HG02884 (cell line): ENCODE data around the gene PNMA8A.
"Not testable (repeated sequence)": the region's sequence is repeated elsewhere in the genome, so short reads cannot be mapped to it uniquely, and the experiment has no call there.

Experiments used
- ATAC-seq: cut with Tn5 transposase; IDR thresholded peaks from one replicate; pipeline ENCODE4 v1.9.1; 2021; ENCODE audit warnings: mild to moderate bottlenecking, moderate library complexity; ENCODE audit not compliant: unreplicated experiment

The PNMA8A gene, protein sequence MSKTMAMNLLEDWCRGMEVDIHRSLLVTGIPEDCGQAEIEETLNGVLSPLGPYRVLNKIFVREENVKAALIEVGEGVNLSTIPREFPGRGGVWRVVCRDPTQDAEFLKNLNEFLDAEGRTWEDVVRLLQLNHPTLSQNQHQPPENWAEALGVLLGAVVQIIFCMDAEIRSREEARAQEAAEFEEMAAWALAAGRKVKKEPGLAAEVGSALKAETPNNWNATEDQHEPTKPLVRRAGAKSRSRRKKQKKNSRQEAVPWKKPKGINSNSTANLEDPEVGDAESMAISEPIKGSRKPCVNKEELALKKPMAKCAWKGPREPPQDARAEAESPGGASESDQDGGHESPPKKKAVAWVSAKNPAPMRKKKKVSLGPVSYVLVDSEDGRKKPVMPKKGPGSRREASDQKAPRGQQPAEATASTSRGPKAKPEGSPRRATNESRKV

GRCh38 chr19:46471116-46471733, at the start of gene PNMA8A:
Gene PNMA8A (minus strand): TSS chr19:46471563. CDS start chr19:46471035, 528 bp downstream.
- no peak for ATAC-seq

DNA sequence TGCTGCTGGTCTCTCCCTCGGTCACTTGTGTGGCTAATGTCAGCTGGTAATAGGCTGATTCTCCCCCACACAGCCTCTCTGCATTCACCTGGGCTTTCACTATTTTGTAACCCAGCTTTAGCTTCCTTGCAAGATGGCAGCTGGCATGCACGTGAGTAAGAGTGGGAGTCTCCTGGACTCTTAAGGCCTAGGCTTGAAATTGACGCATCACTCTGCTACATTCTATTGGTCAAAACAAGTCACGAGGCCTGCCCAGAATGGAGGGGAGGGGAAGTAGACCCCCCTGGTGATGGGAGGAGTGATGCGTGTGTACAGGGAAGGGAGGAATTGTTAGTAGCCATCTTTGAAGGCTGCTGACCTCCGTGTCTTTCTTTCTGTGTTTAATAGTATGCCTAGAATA, 49.3 kb upstream of the PNMA8A start:
- no peak for ATAC-seq

DNA sequence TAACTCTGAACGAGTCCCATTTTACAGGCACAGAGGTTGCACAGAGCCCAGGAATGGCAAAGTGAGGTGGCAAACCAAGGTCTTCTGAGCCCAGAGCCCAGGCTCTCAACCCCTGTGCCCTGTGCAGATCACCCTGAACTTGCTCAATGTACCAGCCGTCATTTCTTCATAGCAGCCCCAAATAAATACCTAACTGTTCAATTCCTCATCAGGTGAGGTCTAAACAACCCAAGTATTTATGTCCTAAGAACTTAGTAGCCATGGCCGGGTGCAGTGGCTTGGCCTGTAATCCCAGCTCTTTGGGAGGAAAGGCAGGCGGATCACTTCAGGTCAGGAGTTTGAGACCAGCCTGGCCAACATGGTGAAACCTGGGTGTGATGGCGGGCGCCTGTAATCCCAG, 46.1 kb upstream of the PNMA8A start:
- ATAC-seq: no peak

DNA sequence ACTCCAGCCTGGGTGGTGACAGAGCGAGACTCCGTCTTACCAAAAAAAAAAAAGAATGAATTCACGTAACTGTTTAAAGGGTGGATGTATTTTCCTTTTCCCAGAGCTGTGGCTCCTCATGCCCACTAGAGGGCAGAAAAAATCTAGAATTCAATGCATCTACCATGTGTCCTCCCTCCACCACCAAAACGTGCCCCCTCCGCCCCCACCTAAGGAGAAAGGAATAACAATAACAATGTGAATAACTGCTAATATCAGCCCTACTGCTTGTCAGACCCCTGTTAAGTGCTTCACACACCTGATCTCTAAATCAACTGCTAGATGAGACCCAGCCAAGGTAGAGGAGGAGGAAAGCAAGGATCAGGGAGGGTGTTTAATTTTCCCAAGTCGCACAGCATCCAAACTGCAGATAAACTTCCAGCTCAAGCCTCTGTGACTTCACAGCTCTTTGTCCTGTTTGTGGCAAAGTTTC, 44.6 kb upstream of the PNMA8A start:
- ATAC-seq: no peak

DNA sequence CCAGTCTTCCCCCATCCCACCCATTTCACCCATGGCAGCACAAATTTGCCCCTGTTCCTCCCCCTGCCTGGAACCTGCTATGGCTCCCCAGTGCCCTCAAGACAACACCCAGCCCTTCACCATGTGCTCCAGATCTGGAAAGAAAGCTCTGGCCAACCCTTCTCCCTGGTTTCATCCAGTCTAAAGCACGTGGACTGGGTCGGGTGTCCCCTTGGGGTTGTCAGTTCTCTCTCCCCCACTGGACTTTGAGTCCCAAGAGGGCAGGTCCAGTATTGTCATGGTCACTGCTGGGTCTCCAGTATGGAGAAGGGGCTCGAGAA, 43.9 kb upstream of the PNMA8A start:
- ATAC-seq: no peak

GRCh38 chr19:46514589-46515289, 43.4 kb upstream of the PNMA8A start:
- no peak for ATAC-seq

- ATAC-seq: no peak
These were observed 42.3 kb upstream of the PNMA8A start for GRCh38 chr19:46513461-46514236.

DNA sequence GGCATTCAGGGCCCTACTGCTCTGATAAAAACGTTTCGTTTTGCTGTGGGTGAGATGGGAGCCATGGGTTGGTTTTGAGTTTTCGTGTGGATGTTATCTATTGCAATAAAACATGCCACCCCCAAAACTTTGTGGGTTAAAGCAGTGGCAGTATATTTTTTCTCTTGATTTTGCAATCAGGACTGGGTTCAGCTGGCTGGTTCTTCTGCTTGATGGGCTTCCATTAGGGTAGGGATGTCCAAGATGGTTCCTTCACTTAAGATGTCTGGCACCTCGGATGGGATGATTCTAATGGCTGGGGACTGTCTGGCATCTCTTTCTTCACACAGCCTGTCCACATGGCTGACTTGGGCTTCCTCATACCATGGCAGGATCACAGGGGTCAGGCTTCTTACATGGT, 39.9 kb upstream of the PNMA8A start:
- no peak for ATAC-seq

GRCh38 chr19:46508206-46508605, 36.8 kb upstream of the PNMA8A start:
- no peak for ATAC-seq

- ATAC-seq: no peak
These were observed 32.6 kb upstream of the PNMA8A start for GRCh38 chr19:46503848-46504453.

GRCh38 chr19:46502891-46503290, 31.5 kb upstream of the PNMA8A start:
- ATAC-seq: no peak

DNA sequence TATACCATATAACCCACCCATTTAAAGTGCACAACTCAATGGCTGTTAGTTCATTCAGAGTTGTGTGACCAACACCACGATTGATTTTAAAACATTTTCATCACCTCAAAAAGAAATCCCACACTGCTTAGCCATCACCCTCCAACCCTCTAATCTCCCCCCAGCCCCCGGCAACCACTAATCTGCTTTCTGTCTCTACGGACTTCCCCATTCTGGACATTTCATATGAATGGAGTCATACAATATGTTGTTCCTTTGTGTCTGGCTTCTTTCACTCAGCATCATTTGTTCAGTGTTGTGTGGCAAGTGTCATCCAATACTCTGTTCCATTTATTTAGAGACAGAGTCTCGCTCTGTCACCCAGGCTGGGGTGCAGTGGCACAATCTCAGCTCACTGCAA, 28.3 kb upstream of the PNMA8A start:
- ATAC-seq: no peak

- no peak for ATAC-seq
These were observed 26.4 kb upstream of the PNMA8A start for GRCh38 chr19:46497773-46498172.

DNA sequence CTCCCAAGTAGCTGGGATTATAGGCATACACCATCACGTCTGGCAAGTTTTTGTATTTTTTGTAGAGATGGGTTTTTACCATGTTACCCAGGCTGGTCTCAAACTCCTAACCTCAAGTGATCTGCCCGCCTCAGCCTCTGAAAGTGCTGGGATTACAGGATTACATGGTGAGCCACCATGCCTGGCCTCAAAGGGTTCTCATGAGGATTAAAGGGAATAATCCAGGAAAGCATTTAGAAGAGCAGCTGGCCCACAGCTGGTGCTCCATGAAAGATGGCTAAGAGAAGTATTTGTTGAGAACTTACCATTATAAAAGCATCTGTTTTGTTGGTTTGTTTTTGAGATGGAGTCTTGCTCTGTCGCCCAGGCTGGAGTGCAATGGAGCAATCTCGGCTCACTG, 25.5 kb upstream of the PNMA8A start:
- not testable (repeated sequence) for ATAC-seq

- no peak for ATAC-seq
These were observed 24.9 kb upstream of the PNMA8A start for GRCh38 chr19:46496304-46496703.

DNA sequence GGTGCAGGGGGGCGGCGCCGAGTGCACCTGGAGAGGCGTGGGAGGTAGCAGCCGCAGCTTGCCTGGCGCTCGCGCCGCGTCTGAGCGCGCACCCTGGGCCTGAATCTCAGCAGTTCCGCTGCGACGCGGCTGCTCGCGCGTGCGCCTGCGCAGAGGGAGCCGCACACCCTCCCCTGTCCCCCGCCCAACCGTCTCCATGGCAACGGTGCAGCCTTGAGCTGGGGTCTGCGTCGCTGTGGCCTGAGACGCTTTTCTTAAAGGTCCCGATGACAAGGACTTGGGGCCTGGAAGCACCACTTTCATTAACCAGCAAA, 24.4 kb upstream of the PNMA8A start, which contains the start of gene PNMA8B:
Gene PNMA8B, minus strand, starts transcription at position 82 of the 314 bp plus-strand sequence. CDS start 402 bp downstream, outside the sequence.
- ATAC-seq: no peak

DNA sequence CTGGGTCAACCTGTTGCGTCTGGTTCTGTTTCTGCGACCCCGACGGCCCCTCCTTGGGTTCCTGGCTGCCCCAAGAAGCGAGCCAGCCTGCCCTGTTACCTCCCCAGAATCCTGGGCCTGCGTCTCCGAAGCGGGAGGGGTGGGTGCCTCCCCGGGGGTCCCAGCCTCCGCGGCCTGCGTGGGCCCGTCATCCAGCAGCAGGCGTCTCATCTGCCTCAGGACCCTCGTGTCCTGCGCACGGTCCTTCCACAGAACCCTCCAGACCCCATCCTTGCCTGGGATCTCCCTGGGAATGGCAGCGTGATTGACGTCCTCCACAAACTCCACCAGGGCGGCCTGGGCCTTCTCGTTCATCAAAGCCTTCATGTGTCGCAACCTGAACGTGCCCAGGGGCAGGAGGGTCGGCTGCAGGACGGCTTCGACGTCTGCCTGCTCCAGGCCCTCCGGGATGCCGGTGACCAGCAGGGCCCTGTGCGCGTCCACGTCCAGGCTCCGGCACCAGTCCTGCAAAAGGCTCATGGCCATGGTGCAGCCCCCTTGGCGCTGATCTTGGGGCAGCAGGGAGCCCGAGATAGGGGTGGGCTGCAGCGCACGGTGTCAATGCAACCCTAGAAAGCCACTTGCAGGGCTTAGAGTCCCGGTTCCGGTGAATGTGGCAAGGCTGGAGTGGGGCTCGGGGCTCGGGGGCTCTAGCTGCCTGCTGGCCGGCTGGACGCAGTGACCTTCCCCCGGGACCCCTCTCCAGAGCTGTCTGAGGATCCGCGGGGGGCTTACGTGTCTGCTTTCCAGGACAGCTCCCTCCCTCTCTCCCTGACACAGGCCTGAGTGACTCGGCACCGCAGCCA, 23.8 kb upstream of the PNMA8A start:
- ATAC-seq: no peak

DNA sequence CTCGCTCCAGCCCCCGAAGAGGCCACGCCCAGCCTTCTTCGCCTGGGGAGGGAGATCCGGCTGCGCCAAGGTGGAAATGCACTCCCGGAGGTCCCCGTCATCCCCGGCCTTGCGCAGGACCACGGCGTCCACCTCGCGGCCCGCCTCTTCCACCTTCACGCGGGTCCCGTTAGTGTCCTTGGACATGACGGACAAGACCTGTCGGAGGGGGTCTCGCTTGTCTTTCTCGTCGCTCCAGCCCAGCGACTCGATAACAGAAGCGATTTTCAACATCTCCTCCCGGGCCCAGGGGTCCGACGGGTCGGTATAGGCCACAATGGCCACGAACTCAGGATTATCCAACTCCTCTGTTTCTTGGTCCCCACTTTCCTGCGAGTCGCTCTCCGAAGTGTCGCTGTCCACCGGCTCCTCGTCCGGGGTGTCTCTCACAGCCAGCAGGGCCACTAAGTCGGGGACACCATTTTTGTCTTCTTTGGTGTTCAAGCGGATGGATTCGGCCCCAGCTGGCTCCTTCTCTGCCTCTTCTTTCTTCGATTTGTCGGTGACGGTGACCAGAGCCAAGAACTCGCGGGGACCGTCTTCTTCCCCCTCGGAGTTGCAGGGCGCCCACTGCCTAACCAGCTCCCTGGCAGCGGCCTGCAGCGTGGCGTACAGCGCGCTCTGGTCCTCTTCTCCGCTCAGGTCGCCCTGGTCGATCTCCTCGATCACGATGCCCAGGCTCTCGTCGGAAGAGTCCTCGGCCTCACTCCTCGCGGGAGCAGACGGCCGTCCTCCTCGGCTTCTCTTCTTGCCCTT, 23.0 kb upstream of the PNMA8A start:
- ATAC-seq: no peak
